ENCODE data around the gene TIMM44. TPM values are rescaled to one million over a fixed set of nuclear protein-coding genes. Genes with fewer than 3 reads are reported as not detected.

Gene TIMM44
- total RNA-seq, 4 donors from 2014 or later = 53.9 to 168 (median 94.1) TPM

- ATAC-seq = peak; percentile 1 to 31
- intact Hi-C loops (cut with DNase I; ENCODE audit: low total_unique reads) (no loop called here), in situ Hi-C loops (cut with MboI; ENCODE audit: low sequenced_read_pairs in 4 of 4) (no loop called here)
- TF ChIP-seq CTCF (IDR thresholded peaks at IDR 0.05 in 4 of 5, conservative IDR thresholded peaks at IDR 0.05 in 1 of 5) (no peak), POLR2A (IDR thresholded peaks at IDR 0.05) (no peak)
- Histone ChIP-seq H3K27me3 (no peaks in the 10 kb centered on the region), H3K4me1 (peaks cover 32 to 34% of the 10 kb centered on the region in 2 donors), H3K4me3 (no peak overlapping the region), H3K27ac (peak overlapping the region; percentile 16 to 70 (median 54)), H3K9me3 (no peaks in the 10 kb centered on the region), H3K36me3 (peaks cover 0 to 31% of the 10 kb centered on the region in 2 donors)
- no peak for DNase-seq
Measured at GRCh38 chr19:7978179-7978825, 34.8 kb upstream of the TIMM44 start.

GRCh38 chr19:7977723-7978040 lies 34.2 kb upstream of the TIMM44 start:
- no peak for ATAC-seq
- no peak overlapping the region for H3K4me3 ChIP-seq
- no peaks in the 10 kb centered on the region for H3K9me3 ChIP-seq
- H3K36me3 ChIP-seq = peaks cover 0 to 31% of the 10 kb centered on the region in 2 donors
- peaks cover 27 to 34% of the 10 kb centered on the region in 2 donors for H3K4me1 ChIP-seq
- DNase-seq = no peak
- H3K27ac ChIP-seq = peak overlapping the region in 2 of 4 donors; percentile 43 to 64
- intact Hi-C loops (cut with DNase I; ENCODE audit: low total_unique reads) (no loop called here), in situ Hi-C loops (cut with MboI; ENCODE audit: low sequenced_read_pairs in 4 of 4) (no loop called here)
- no peaks in the 10 kb centered on the region for H3K27me3 ChIP-seq
- TF ChIP-seq CTCF (IDR thresholded peaks at IDR 0.05 in 4 of 5, conservative IDR thresholded peaks at IDR 0.05 in 1 of 5) (no peak), POLR2A (IDR thresholded peaks at IDR 0.05) (no peak)

- TF ChIP-seq CTCF (IDR thresholded peaks at IDR 0.05 in 4 of 5, conservative IDR thresholded peaks at IDR 0.05 in 1 of 5) (no peak), POLR2A (IDR thresholded peaks at IDR 0.05) (no peak)
- peaks cover 0 to 31% of the 10 kb centered on the region in 2 donors for H3K36me3 ChIP-seq
- DNase-seq = no peak
- no peak for ATAC-seq
- no peak overlapping the region for H3K4me3 ChIP-seq
- H3K27ac ChIP-seq = peak overlapping the region in 1 of 4 donors; percentile 4
- in situ Hi-C loops (cut with MboI; ENCODE audit: low sequenced_read_pairs in 4 of 4) = no loop called here
- no peaks in the 10 kb centered on the region for H3K27me3 ChIP-seq
- no peaks in the 10 kb centered on the region for H3K9me3 ChIP-seq
- peaks cover 27 to 34% of the 10 kb centered on the region in 2 donors for H3K4me1 ChIP-seq
- intact Hi-C loops (cut with DNase I; ENCODE audit: low total_unique reads) = no loop called here
Measured at GRCh38 chr19:7977021-7977722, 33.7 kb upstream of the TIMM44 start.

- Histone ChIP-seq H3K4me1 (peaks cover 27 to 34% of the 10 kb centered on the region in 2 donors), H3K4me3 (no peak overlapping the region), H3K36me3 (peaks cover 0 to 31% of the 10 kb centered on the region in 2 donors), H3K27ac (no peak overlapping the region), H3K27me3 (no peaks in the 10 kb centered on the region), H3K9me3 (no peaks in the 10 kb centered on the region)
- ATAC-seq (no peak), DNase-seq (no peak)
- intact Hi-C loops (cut with DNase I; ENCODE audit: low total_unique reads) = no loop called here
- in situ Hi-C loops (cut with MboI; ENCODE audit: low sequenced_read_pairs in 4 of 4) = no loop called here
- TF ChIP-seq CTCF (IDR thresholded peaks at IDR 0.05 in 4 of 5, conservative IDR thresholded peaks at IDR 0.05 in 1 of 5) = no peak
- no peak for TF ChIP-seq POLR2A (IDR thresholded peaks at IDR 0.05)
Measured at GRCh38 chr19:7976461-7976860, 33.0 kb upstream of the TIMM44 start.

Data from gastrocnemius medialis (tissue), 4 donors.